Erythroblast (primary cell): Measurements from ENCODE around the gene TMUB2.

Source experiments
- GATA1 ChIP-seq: IDR thresholded peaks from 2 replicates; pipeline ENCODE4 v1.6.1; 2011; ENCODE audit warnings: low read depth, mild to moderate bottlenecking, control low read depth, low read length, moderate library complexity
- POLR2A ChIP-seq: IDR thresholded peaks from 2 replicates; pipeline ENCODE4 v1.6.1; 2011; ENCODE audit warnings: mild to moderate bottlenecking, low read length

- TF ChIP-seq POLR2A: no peak
- TF ChIP-seq GATA1: no peak
These were observed 6.0 kb downstream of the TMUB2 start for GRCh38 chr17:44192750-44193149.
